ENCODE data around the gene NEBL.

DNA sequence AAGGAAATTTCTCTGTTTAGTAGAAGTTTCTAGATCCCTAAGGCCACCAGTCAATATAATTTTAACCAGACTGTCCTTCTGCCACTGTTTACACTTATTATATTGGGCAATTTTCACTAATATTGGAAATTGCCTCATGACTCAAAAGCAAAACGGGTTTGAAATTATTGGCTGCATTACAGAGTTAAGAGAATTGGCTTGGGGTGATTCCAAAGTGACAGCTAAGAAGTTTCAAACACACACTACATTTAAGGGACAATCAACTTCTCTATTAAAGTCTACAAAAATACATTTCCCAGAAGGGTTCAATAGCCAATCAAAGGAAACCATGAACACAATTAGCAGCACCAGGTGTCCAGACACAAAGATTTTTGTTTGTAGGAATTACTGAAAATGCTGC is 111.9 kb downstream of the NEBL start:
- TF ChIP-seq, protein P1, sequence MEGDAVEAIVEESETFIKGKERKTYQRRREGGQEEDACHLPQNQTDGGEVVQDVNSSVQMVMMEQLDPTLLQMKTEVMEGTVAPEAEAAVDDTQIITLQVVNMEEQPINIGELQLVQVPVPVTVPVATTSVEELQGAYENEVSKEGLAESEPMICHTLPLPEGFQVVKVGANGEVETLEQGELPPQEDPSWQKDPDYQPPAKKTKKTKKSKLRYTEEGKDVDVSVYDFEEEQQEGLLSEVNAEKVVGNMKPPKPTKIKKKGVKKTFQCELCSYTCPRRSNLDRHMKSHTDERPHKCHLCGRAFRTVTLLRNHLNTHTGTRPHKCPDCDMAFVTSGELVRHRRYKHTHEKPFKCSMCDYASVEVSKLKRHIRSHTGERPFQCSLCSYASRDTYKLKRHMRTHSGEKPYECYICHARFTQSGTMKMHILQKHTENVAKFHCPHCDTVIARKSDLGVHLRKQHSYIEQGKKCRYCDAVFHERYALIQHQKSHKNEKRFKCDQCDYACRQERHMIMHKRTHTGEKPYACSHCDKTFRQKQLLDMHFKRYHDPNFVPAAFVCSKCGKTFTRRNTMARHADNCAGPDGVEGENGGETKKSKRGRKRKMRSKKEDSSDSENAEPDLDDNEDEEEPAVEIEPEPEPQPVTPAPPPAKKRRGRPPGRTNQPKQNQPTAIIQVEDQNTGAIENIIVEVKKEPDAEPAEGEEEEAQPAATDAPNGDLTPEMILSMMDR (conservative IDR thresholded peaks at IDR 0.05; ENCODE audit: low read depth, low read length), result no peak
- TF ChIP-seq POLR2A (IDR thresholded peaks at IDR 0.05; ENCODE audit: low read depth, low read length) (no peak), RFX5 (IDR thresholded peaks at IDR 0.05; ENCODE audit: low read depth, low read length) (no peak), BHLHE40 (IDR thresholded peaks at IDR 0.05; ENCODE audit: low read depth, low read length) (no peak)

All from IMR-90 (cell line).